ENCODE measurements around the gene KIR3DL3. TPM values are rescaled to one million over a fixed set of nuclear protein-coding genes. Genes with fewer than 3 reads are reported as not detected.
"Not testable (repeated sequence)": the region's sequence is repeated elsewhere in the genome, so short reads cannot be mapped to it uniquely, and the experiment has no call there.

Gene KIR3DL3
- total RNA-seq, 1 donor from 2014 or later: not detected

- Histone ChIP-seq H3K36me3 (no peaks in the 10 kb centered on the region), H3K27ac (no peak overlapping the region), H3K4me1 (no peaks in the 10 kb centered on the region), H3K4me3 (no peak overlapping the region), H3K27me3 (no peaks in the 10 kb centered on the region), H3K9me3 (peaks cover 11% of the 10 kb centered on the region)
- intact Hi-C loops (cut with DNase I): no loop called here
- DNase-seq (no peak), ATAC-seq (no peak)
- TF ChIP-seq CTCF (IDR thresholded peaks at IDR 0.05): no peak
Measured at GRCh38 chr19:54725321-54725720, 1.1 kb downstream of the KIR3DL3 start.

GRCh38 chr19:54727562-54727961, 3.3 kb downstream of the KIR3DL3 start:
- intact Hi-C loops (cut with DNase I): no loop called here
- DNase-seq (no peak), ATAC-seq (no peak)
- Histone ChIP-seq H3K9me3 (no peaks in the 10 kb centered on the region), H3K4me1 (no peaks in the 10 kb centered on the region), H3K36me3 (no peaks in the 10 kb centered on the region), H3K27ac (no peak overlapping the region), H3K4me3 (no peak overlapping the region), H3K27me3 (no peaks in the 10 kb centered on the region)
- no peak for TF ChIP-seq CTCF (IDR thresholded peaks at IDR 0.05)

- ATAC-seq (no peak), DNase-seq (no peak)
- H3K4me1 ChIP-seq: no peaks in the 10 kb centered on the region
- no peaks in the 10 kb centered on the region for H3K9me3 ChIP-seq
- no peaks in the 10 kb centered on the region for H3K27me3 ChIP-seq
- no peak overlapping the region for H3K4me3 ChIP-seq
- H3K27ac ChIP-seq: no peak overlapping the region
- no peaks in the 10 kb centered on the region for H3K36me3 ChIP-seq
- no peak for TF ChIP-seq CTCF (IDR thresholded peaks at IDR 0.05)
- intact Hi-C loops (cut with DNase I): no loop called here
Measured at GRCh38 chr19:54728167-54728566, 3.9 kb downstream of the KIR3DL3 start.

GRCh38 chr19:54729416-54730188, 5.4 kb downstream of the KIR3DL3 start:
- H3K27ac ChIP-seq: no peak overlapping the region
- no peaks in the 10 kb centered on the region for H3K27me3 ChIP-seq
- H3K9me3 ChIP-seq: no peaks in the 10 kb centered on the region
- intact Hi-C loops (cut with DNase I): no loop called here
- H3K4me3 ChIP-seq: no peak overlapping the region
- no peak for ATAC-seq
- no peaks in the 10 kb centered on the region for H3K4me1 ChIP-seq
- TF ChIP-seq CTCF (IDR thresholded peaks at IDR 0.05): no peak
- H3K36me3 ChIP-seq: no peaks in the 10 kb centered on the region
- DNase-seq: no peak

- Histone ChIP-seq H3K9me3 (no peaks in the 10 kb centered on the region), H3K4me1 (no peaks in the 10 kb centered on the region), H3K27ac (no peak overlapping the region), H3K27me3 (no peaks in the 10 kb centered on the region), H3K36me3 (no peaks in the 10 kb centered on the region), H3K4me3 (no peak overlapping the region)
- intact Hi-C loops (cut with DNase I): no loop called here
- ATAC-seq (no peak), DNase-seq (no peak)
- TF ChIP-seq CTCF (IDR thresholded peaks at IDR 0.05): no peak
Measured at GRCh38 chr19:54731191-54731590, 6.9 kb downstream of the KIR3DL3 start.

GRCh38 chr19:54738306-54738705, 14.1 kb downstream of the KIR3DL3 start, which contains the start of gene KIR2DL3:
KIR2DL3 (plus strand) TSS chr19:54738513; CDS start chr19:54738546, 33 bp downstream.
- ATAC-seq: not testable (repeated sequence)

More at GRCh38 chr19:54738306-54738705, 14.1 kb downstream of the KIR3DL3 start, which contains the start of gene KIR2DL3:
- H3K4me1 ChIP-seq; intact Hi-C loops (cut with DNase I); H3K27ac ChIP-seq; H3K4me3 ChIP-seq; H3K27me3 ChIP-seq; H3K9me3 ChIP-seq; DNase-seq; H3K36me3 ChIP-seq: not testable (repeated sequence)
